ENCODE measurements around the gene CCN2.

CCN2 gene

GRCh38 chr6:131966443-131966842 is 15.3 kb upstream of the CCN2 start:
- DNase-seq (ENCODE audit: low read depth): peak; percentile 28

GRCh38 chr6:131963063-131963462 is 11.9 kb upstream of the CCN2 start:
- no peak for DNase-seq (ENCODE audit: low read depth)

- no peak for DNase-seq (ENCODE audit: low read depth)
Measured at GRCh38 chr6:131960371-131961133, 9.4 kb upstream of the CCN2 start.

- DNase-seq (ENCODE audit: low read depth): no peak
Measured at GRCh38 chr6:131958542-131959470, 7.6 kb upstream of the CCN2 start.

GRCh38 chr6:131958095-131958494 is 6.9 kb upstream of the CCN2 start:
- DNase-seq (ENCODE audit: low read depth): no peak

GRCh38 chr6:131955876-131956275 is 4.7 kb upstream of the CCN2 start:
- no peak for DNase-seq (ENCODE audit: low read depth)

GRCh38 chr6:131955192-131955591 is 4.0 kb upstream of the CCN2 start:
- no peak for DNase-seq (ENCODE audit: low read depth)

- peak; percentile 80 for DNase-seq (ENCODE audit: low read depth)
Measured at GRCh38 chr6:131954775-131955107, 3.6 kb upstream of the CCN2 start.

GRCh38 chr6:131954059-131954774 is 3.0 kb upstream of the CCN2 start:
- no peak for DNase-seq (ENCODE audit: low read depth)

- DNase-seq (ENCODE audit: low read depth): no peak
Measured at GRCh38 chr6:131952886-131953509, 1.8 kb upstream of the CCN2 start.

- no peak for DNase-seq (ENCODE audit: low read depth)
Measured at GRCh38 chr6:131951576-131952230, 531 bp upstream of the CCN2 start.

- DNase-seq (ENCODE audit: low read depth): peak; percentile 84
Measured at GRCh38 chr6:131949909-131950766, 1.0 kb downstream of the CCN2 start.

GRCh38 chr6:131949620-131949908 is 1.6 kb downstream of the CCN2 start:
- DNase-seq (ENCODE audit: low read depth): peak; percentile 87

- DNase-seq (ENCODE audit: low read depth): peak; percentile 38
Measured at GRCh38 chr6:131948692-131949619, 2.2 kb downstream of the CCN2 start.

GRCh38 chr6:131947986-131948661 is 3.0 kb downstream of the CCN2 start:
- no peak for DNase-seq (ENCODE audit: low read depth)

GRCh38 chr6:131946992-131947955 is 3.9 kb downstream of the CCN2 start:
- DNase-seq (ENCODE audit: low read depth): peak; percentile 51

GRCh38 chr6:131946404-131946991 is 4.7 kb downstream of the CCN2 start:
- DNase-seq (ENCODE audit: low read depth): no peak

- DNase-seq (ENCODE audit: low read depth): no peak
Measured at GRCh38 chr6:131945971-131946370, 5.2 kb downstream of the CCN2 start.

All from stromal cell of bone marrow (primary cell).